IMR-90 (cell line): ENCODE data around the gene CAV2. TPM values are rescaled to one million over a fixed set of nuclear protein-coding genes. Genes with fewer than 3 reads are reported as not detected.

Experiments used
- ATAC-seq: fragments of 200-7000 bp; cut with Tn5 transposase; 2 replicates; pipeline ENCODE4 v1.9.1; 2020; ENCODE audit warnings: low read depth, mild to moderate bottlenecking, moderate library complexity
- BruUV-seq: library from RNA; stranded (reverse); fragments of 400-500 nt; replicated peaks from 2 replicates; lab custom pipeline; 2021; lab: Mats Ljungman, UMichigan
- CTCF ChIA-PET: fragments of 300-600 bp; formaldehyde crosslinking; extraction: SDS; loops from one replicate; lab custom pipeline; 2021; ENCODE audit warnings: antibody characterized with exemption; lab: Yijun Ruan, JAX
- POLR2A ChIA-PET: fragments of 300-600 bp; sonication (Branson Sonifier 250); formaldehyde crosslinking; loops from one replicate; lab custom pipeline; 2022; ENCODE audit warnings: antibody characterized with exemption; ENCODE audit not compliant: unreplicated experiment; lab: Charles Lee
- DNase-seq: peaks from one replicate; pipeline ENCODE4 v3.0.0; 2013
- H2AFZ ChIP-seq: replicated peaks from 2 replicates; pipeline ENCODE3; 2013; ENCODE audit warnings: low read length, mild to moderate bottlenecking; ENCODE audit not compliant: poor library complexity
- H2AK5ac ChIP-seq: 2 replicates; pipeline ENCODE4 v1.6.1; 2013; ENCODE audit warnings: low read depth, low read length, inconsistent platforms
- H2AK9ac ChIP-seq: replicated peaks from 2 replicates; pipeline ENCODE3; 2013; ENCODE audit warnings: mild to moderate bottlenecking, low read depth, low read length, moderate library complexity; ENCODE audit not compliant: poor library complexity
- H2BK120ac ChIP-seq: 2 replicates; pipeline ENCODE4 v1.6.1; 2013; ENCODE audit warnings: low read depth, low read length, inconsistent platforms
- H2BK15ac ChIP-seq: 3 replicates; pipeline ENCODE4 v1.6.1; 2013; ENCODE audit warnings: low read depth, low read length, inconsistent platforms
- H2BK20ac ChIP-seq: 2 replicates; pipeline ENCODE4 v1.6.1; 2013; ENCODE audit warnings: low read depth, mild to moderate bottlenecking, inconsistent platforms, low read length, moderate library complexity
- H2BK5ac ChIP-seq: 2 replicates; pipeline ENCODE4 v1.6.1; 2013; ENCODE audit warnings: mild to moderate bottlenecking, low read depth, low read length, inconsistent platforms; ENCODE audit not compliant: poor library complexity, severe bottlenecking
- H3K14ac ChIP-seq: replicated peaks from 2 replicates; pipeline ENCODE4 v1.6.1; 2013; ENCODE audit warnings: low read depth, low read length, inconsistent platforms
- H3K18ac ChIP-seq: 2 replicates; pipeline ENCODE4 v1.6.1; 2013; ENCODE audit warnings: low read depth, low read length, control low read depth
- H3K23ac ChIP-seq: 2 replicates; pipeline ENCODE4 v1.6.1; 2013; ENCODE audit warnings: low read depth, low read length, inconsistent platforms
- H3K27ac ChIP-seq: 2 replicates; pipeline ENCODE4 v1.5.1; 2013; ENCODE audit warnings: mild to moderate bottlenecking, control low read depth, low read length; ENCODE audit not compliant: insufficient read depth
- H3K27me3 ChIP-seq: 2 replicates; pipeline ENCODE4 v1.6.1; 2013; ENCODE audit warnings: low read length; ENCODE audit not compliant: control insufficient read depth, insufficient read depth
- H3K36me3 ChIP-seq: 2 replicates; pipeline ENCODE4 v1.6.1; 2013; ENCODE audit warnings: low read length, mixed read lengths; ENCODE audit not compliant: control insufficient read depth, insufficient read depth
- H3K4ac ChIP-seq: 2 replicates; pipeline ENCODE4 v1.6.1; 2013; ENCODE audit warnings: low read depth, low read length, inconsistent platforms
- H3K4me1 ChIP-seq: 2 replicates; pipeline ENCODE4 v1.6.1; 2013; ENCODE audit warnings: low read length, mixed read lengths; ENCODE audit not compliant: control insufficient read depth, insufficient read depth
- H3K4me2 ChIP-seq: 2 replicates; pipeline ENCODE4 v1.6.1; 2013; ENCODE audit warnings: low read depth, mild to moderate bottlenecking, control low read depth, low read length, moderate library complexity
- H3K4me3 ChIP-seq: 2 replicates; pipeline ENCODE4 v1.5.1; 2013; ENCODE audit warnings: low read depth, mild to moderate bottlenecking, control low read depth, low read length, moderate library complexity; ENCODE audit not compliant: insufficient read depth
- H3K56ac ChIP-seq: 2 replicates; pipeline ENCODE4 v1.6.1; 2013; ENCODE audit warnings: low read length, inconsistent platforms; ENCODE audit not compliant: insufficient read depth; ENCODE audit errors: extremely low read depth
- H3K79me1 ChIP-seq, 2 experiments: 2 replicates each; pipeline ENCODE4 v1.6.1; 2013; ENCODE audit warnings: low read length in 2 of 2, inconsistent platforms in 1 of 2, low read depth in 1 of 2
- H3K9ac ChIP-seq: 2 replicates; pipeline ENCODE4 v1.6.1; 2013; ENCODE audit warnings: low read depth, low read length, control low read depth
- H3K9me1 ChIP-seq: 2 replicates; pipeline ENCODE4 v1.6.1; 2013; ENCODE audit warnings: low read length, inconsistent platforms; ENCODE audit not compliant: insufficient read depth
- H3K9me3 ChIP-seq: 2 replicates; pipeline ENCODE4 v1.6.1; 2013; ENCODE audit warnings: low read length; ENCODE audit not compliant: control insufficient read depth, insufficient read depth
- H4K20me1 ChIP-seq: 2 replicates; pipeline ENCODE4 v1.6.1; 2013; ENCODE audit warnings: low read length, inconsistent platforms; ENCODE audit not compliant: insufficient read depth
- H4K5ac ChIP-seq: 2 replicates; pipeline ENCODE4 v1.6.1; 2013; ENCODE audit warnings: mild to moderate bottlenecking, low read depth, low read length, control low read depth
- H4K8ac ChIP-seq, 2 experiments: 2 replicates each; pipeline ENCODE4 v1.6.1; 2013; ENCODE audit warnings: low read depth in 2 of 2, low read length in 2 of 2, control low read depth in 1 of 2, inconsistent platforms in 1 of 2
- H4K91ac ChIP-seq: 2 replicates; pipeline ENCODE4 v1.6.1; 2013; ENCODE audit warnings: low read depth, low read length, inconsistent platforms; ENCODE audit not compliant: insufficient read depth
- BHLHE40 ChIP-seq: fragments of 150-350 bp; IDR thresholded peaks from 2 replicates; pipeline ENCODE4 v1.6.1; 2016; ENCODE audit warnings: mild to moderate bottlenecking, low read depth, low read length
- CEBPB ChIP-seq: IDR thresholded peaks from 2 replicates; pipeline ENCODE4 v1.6.1; 2012; ENCODE audit warnings: low read depth, low read length, improper control_type of control experiment
- CHD1 ChIP-seq: IDR thresholded peaks from 2 replicates; pipeline ENCODE4 v1.6.1; 2012; ENCODE audit warnings: low read depth, low read length, improper control_type of control experiment
- CTCF ChIP-seq: conservative IDR thresholded peaks from 2 replicates; pipeline ENCODE4 v1.5.1; 2012; ENCODE audit warnings: mild to moderate bottlenecking, low read depth, low read length, improper control_type of control experiment
- FOS ChIP-seq: fragments of 150-350 bp; IDR thresholded peaks from 2 replicates; pipeline ENCODE4 v1.6.1; 2016; ENCODE audit warnings: low read depth, low read length
- MAFK ChIP-seq: IDR thresholded peaks from 2 replicates; pipeline ENCODE4 v1.6.1; 2012; ENCODE audit warnings: low read depth, low read length, improper control_type of control experiment
- MXI1 ChIP-seq: IDR thresholded peaks from 2 replicates; pipeline ENCODE4 v1.6.1; 2012; ENCODE audit warnings: low read depth, mild to moderate bottlenecking, low read length, moderate library complexity, borderline replicate concordance
- RCOR1 ChIP-seq: IDR thresholded peaks from 2 replicates; pipeline ENCODE4 v1.6.1; 2012; ENCODE audit warnings: mild to moderate bottlenecking, low read length, improper control_type of control experiment; ENCODE audit not compliant: insufficient replicate concordance
- RFX5 ChIP-seq: IDR thresholded peaks from 2 replicates; pipeline ENCODE4 v1.8.0; 2012; ENCODE audit warnings: low read depth, mild to moderate bottlenecking, low read length, moderate library complexity
- USF2 ChIP-seq: fragments of 150-350 bp; IDR thresholded peaks from 2 replicates; pipeline ENCODE4 v1.6.1; 2017; ENCODE audit warnings: mild to moderate bottlenecking, antibody characterized with exemption, low read length, low read depth
- WGBS, 2 experiments: methylation state at CpG; one replicate each; pipeline versions ENCODE4 v1.1.5 to v1.1.7; 2013; ENCODE audit warnings: missing lambda C conversion rate in 2 of 2; ENCODE audit not compliant: insufficient read length in 1 of 2; ENCODE audit errors: extremely low coverage in 2 of 2; 5-methylcytosine and 5-hydroxymethylcytosine counted together
- dilution Hi-C: fragments of 300-500 bp; cut with HindIII; formaldehyde crosslinking; loops from one replicate; pipeline ENCODE4 v1.14.3; 2018; ENCODE audit warnings: low sequenced_read_pairs; ENCODE audit not compliant: unreplicated experiment
- in situ Hi-C: fragments of 300-500 bp; cut with MboI; formaldehyde crosslinking; loops from 3 replicates; pipeline ENCODE4 v1.14.3; 2019; ENCODE audit warnings: low sequenced_read_pairs, inconsistent platforms, mixed read lengths
- intact Hi-C: fragments of 100-400 bp; cut with micrococcal nuclease; formaldehyde crosslinking; loops from 2 replicates; pipeline ENCODE4 v1.10.0; 2022
- polyA plus RNA-seq, 3 experiments: library from polyadenylated mRNA; depleted of rRNA; stranded (reverse); fragments of >200 nt; gene quantifications; 2 replicates each; pipeline ENCODE4 v1.2.3, GENCODE V29; 2012; ENCODE audit warnings: low replicate concordance in 1 of 3
- total RNA-seq: library from RNA; depleted of rRNA; stranded (reverse); fragments of >200 nt; gene quantifications from 2 replicates; pipeline ENCODE4 v1.2.3, GENCODE V29; 2012

CAV2 gene
- total and polyA plus RNA-seq, 2 of the 4 experiments (the other 2 are of a cell fraction): 199 to 265 TPM

GRCh38 chr7:116543664-116544063 lies 44.1 kb downstream of the CAV2 start:
- H3K4me3 ChIP-seq: no peak overlapping the region
- H3K23ac ChIP-seq: peak overlapping the region; percentile 69; the same call in 1 of the 2 replicates
- H3K4ac ChIP-seq: no peak overlapping the region; the same call in 1 of the 2 replicates
- H2AFZ ChIP-seq: no peak overlapping the region
- no peak overlapping the region for H2AK5ac ChIP-seq
- H3K14ac ChIP-seq: no peak overlapping the region
- peaks cover 30% of the 10 kb centered on the region; the same call in 1 of the 2 replicates for H4K20me1 ChIP-seq
- H3K27me3 ChIP-seq: no peaks in the 10 kb centered on the region
- dilution Hi-C loops (no loop called here), intact Hi-C loops (loop anchor here (5.0 kb wide), 1 partner anchor 44 kb away; no protein-coding TSS in a partner anchor), in situ Hi-C loops (no loop called here)
- no peak overlapping the region for H2BK120ac ChIP-seq
- no TSS peak for BruUV-seq
- DNase-seq (peak; percentile 74), ATAC-seq (no peak)
- peaks cover 32% of the 10 kb centered on the region for H3K36me3 ChIP-seq
- TF ChIP-seq USF2 (no peak), CTCF (no peak), FOS (peak; percentile 50; the same call in 1 of the 2 replicates), MAFK (no peak), BHLHE40 (no peak), RFX5 (no peak), MXI1 (peak; percentile 39; the same call in 1 of the 2 replicates), CEBPB (peak; percentile 15; the same call in 1 of the 2 replicates), RCOR1 (no peak), CHD1 (no peak)
- H3K79me1 ChIP-seq: peaks cover 25 to 83% of the 10 kb centered on the region in 2 experiments
- no peak overlapping the region; a peak in 1 of 4 replicates for H4K8ac ChIP-seq
- H3K56ac ChIP-seq: no peak overlapping the region
- POLR2A ChIA-PET: no interaction called here
- H2BK20ac ChIP-seq: no peak overlapping the region
- H3K27ac ChIP-seq: peak overlapping the region; percentile 29; the same call in 1 of the 2 replicates
- H3K4me2 ChIP-seq: peak overlapping the region; percentile 33; the same call in 1 of the 2 replicates
- peak overlapping the region; percentile 77; the same call in 1 of the 3 replicates for H2BK15ac ChIP-seq
- peak overlapping the region; percentile 95 for H2BK5ac ChIP-seq
- H4K5ac ChIP-seq: no peak overlapping the region
- peaks cover 41% of the 10 kb centered on the region for H3K4me1 ChIP-seq
- no peak overlapping the region for H2AK9ac ChIP-seq
- H4K91ac ChIP-seq: no peak overlapping the region
- H3K18ac ChIP-seq: no peak overlapping the region; the same call in 1 of the 2 replicates
- H3K9me1 ChIP-seq: peaks cover 35% of the 10 kb centered on the region
- no CpG with 5 or more reads among the region's 2 CpGs for WGBS, 2 experiments
- no peaks in the 10 kb centered on the region for H3K9me3 ChIP-seq
- no peak overlapping the region for H3K9ac ChIP-seq
- CTCF ChIA-PET: interaction anchor here (0.7 kb wide), 1 partner anchor 370 kb away, joined by 3 read pairs; no protein-coding TSS in a partner anchor
